Lung (tissue), 12 donors: ENCODE data around the gene VSIG10L2. TPM values are rescaled to one million over a fixed set of nuclear protein-coding genes. Genes with fewer than 3 reads are reported as not detected.

Source experiments
- ATAC-seq: fragments of 200-7000 bp; cut with Tn5 transposase; one replicate; pipeline ENCODE4 v1.9.1; 2020; ENCODE audit warnings: moderate number of reproducible peaks; ENCODE audit not compliant: insufficient read depth, low FRiP score
- DNase-seq, 3 donors: peaks; one replicate each; pipeline ENCODE4 v3.0.0-alpha.2; 2013 to 2017
- H3K27ac ChIP-seq, 2 donors: one replicate each; pipeline ENCODE4 v1.5.1; 2013; ENCODE audit warnings: mild to moderate bottlenecking in 2 of 2, moderate library complexity in 2 of 2, control low read depth in 1 of 2, inconsistent platforms in 1 of 2, low read depth in 1 of 2, low read length in 1 of 2
- H3K27me3 ChIP-seq, 3 donors: one replicate each; pipeline ENCODE4 v1.5.1; 2013; ENCODE audit warnings: low read length in 2 of 3; ENCODE audit not compliant: control insufficient read depth in 3 of 3, insufficient read depth in 3 of 3
- H3K36me3 ChIP-seq, 4 donors: one replicate each; pipeline ENCODE4 v1.5.1; 2013; ENCODE audit warnings: low read length in 4 of 4, mild to moderate bottlenecking in 1 of 4, moderate library complexity in 1 of 4; ENCODE audit not compliant: control insufficient read depth in 4 of 4, insufficient read depth in 4 of 4
- H3K4me1 ChIP-seq, 5 donors: one replicate each; pipeline ENCODE4 v1.5.1; 2013; ENCODE audit warnings: low read length in 5 of 5, mild to moderate bottlenecking in 2 of 5, moderate library complexity in 1 of 5; ENCODE audit not compliant: control insufficient read depth in 5 of 5, insufficient read depth in 5 of 5
- H3K4me3 ChIP-seq: one replicate; pipeline ENCODE4 v1.5.1; 2013; ENCODE audit warnings: mild to moderate bottlenecking, control low read depth, moderate library complexity
- H3K9ac ChIP-seq, 2 donors: one replicate each; pipeline ENCODE4 v1.5.1; 2013; ENCODE audit warnings: low read length in 2 of 2, control low read depth in 1 of 2; ENCODE audit not compliant: insufficient read depth in 1 of 2
- H3K9me3 ChIP-seq, 4 donors: one replicate each; pipeline ENCODE4 v1.5.1; 2013; ENCODE audit warnings: low read length in 3 of 4, mild to moderate bottlenecking in 1 of 4, moderate library complexity in 1 of 4; ENCODE audit not compliant: control insufficient read depth in 4 of 4, insufficient read depth in 3 of 4
- CTCF ChIP-seq: IDR thresholded peaks from 2 replicates; pipeline ENCODE4 v1.5.1; 2012; ENCODE audit warnings: mild to moderate bottlenecking; ENCODE audit errors: control extremely low read depth, extremely low read depth
- whole genome bisulfite sequencing, 2 donors: extraction: QIAGEN DNeasy Blood & Tissue Kit; methylation state at CpG; one replicate each; pipeline ENCODE4 v1.1.7; 2013; 5-methylcytosine and 5-hydroxymethylcytosine counted together
- polyA plus RNA-seq, 2 donors: library from polyadenylated mRNA; stranded (reverse); fragments of 200-250 nt; gene quantifications; one replicate each; pipeline ENCODE4 v1.2.1, GENCODE V29; 2013
- total RNA-seq, 2 donors: library from RNA; depleted of rRNA in 1 of 2; stranded (reverse); fragments of >200 nt in 1 of 2; gene quantifications; one replicate each; pipeline ENCODE4 v1.2.1, GENCODE V29; 2014 to 2021
- donor health status: control.
- donor health status: control.
- donor health status: Bipolar disorder and iron deficiency.
- donor health status: healthy.
- donor health status: DM: yes; HTN: yes; CAD: no.

Gene VSIG10L2
- total and polyA plus RNA-seq, 4 donors, result 0.18 to 0.43 (median 0.30) TPM

GRCh38 chr11:125968354-125968753, 22.5 kb downstream of the VSIG10L2 start:
- Histone ChIP-seq H3K9me3 (no peaks in the 10 kb centered on the region), H3K27me3 (no peaks in the 10 kb centered on the region), H3K9ac (no peak overlapping the region), H3K36me3 (no peaks in the 10 kb centered on the region), H3K27ac (no peak overlapping the region), H3K4me3 (no peak overlapping the region), H3K4me1 (peaks cover 0 to 19% (median 5%) of the 10 kb centered on the region in 5 donors)
- ATAC-seq (peak; percentile 54), DNase-seq (peak; percentile 79 to 92 (median 92))
- no peak for TF ChIP-seq CTCF
- 6 to 20% methylated on average over 7 of the region's 7 CpGs for WGBS, 2 donors

GRCh38 chr11:125971618-125972017, 25.8 kb downstream of the VSIG10L2 start:
- DNase-seq, result peak in 2 of 3 donors; percentile 77 to 79
- 70 to 84% methylated on average over 6 of the region's 6 CpGs for WGBS, 2 donors
- TF ChIP-seq CTCF, result no peak
- no peak overlapping the region for H3K4me3 ChIP-seq
- no peaks in the 10 kb centered on the region for H3K27me3 ChIP-seq
- no peak overlapping the region for H3K9ac ChIP-seq
- H3K27ac ChIP-seq, result peak overlapping the region in 1 of 2 donors; percentile 2
- no peaks in the 10 kb centered on the region for H3K36me3 ChIP-seq
- no peak for ATAC-seq
- peaks cover 0 to 19% (median 5%) of the 10 kb centered on the region in 5 donors for H3K4me1 ChIP-seq
- H3K9me3 ChIP-seq, result no peaks in the 10 kb centered on the region

- no peak for ATAC-seq
- TF ChIP-seq CTCF, result no peak
These were observed 28.4 kb downstream of the VSIG10L2 start for GRCh38 chr11:125974284-125974683.

GRCh38 chr11:125975634-125976033, 29.8 kb downstream of the VSIG10L2 start:
- WGBS, 2 donors, result 65 to 87% methylated on average over 6 of the region's 6 CpGs
- TF ChIP-seq CTCF, result no peak
- H3K36me3 ChIP-seq, result no peaks in the 10 kb centered on the region

More at GRCh38 chr11:125974284-125974683, 28.4 kb downstream of the VSIG10L2 start:
- Histone ChIP-seq H3K36me3 (no peaks in the 10 kb centered on the region), H3K4me3 (no peak overlapping the region), H3K4me1 (peaks cover 0 to 13% (median 0%) of the 10 kb centered on the region in 5 donors), H3K9me3 (no peaks in the 10 kb centered on the region), H3K27me3 (no peaks in the 10 kb centered on the region), H3K27ac (no peak overlapping the region), H3K9ac (no peak overlapping the region)
- DNase-seq, result no peak

More at GRCh38 chr11:125975634-125976033, 29.8 kb downstream of the VSIG10L2 start:
- DNase-seq (peak in 1 of 3 donors; percentile 38), ATAC-seq (peak; percentile 69)
- H3K9me3 ChIP-seq, result no peaks in the 10 kb centered on the region
- H3K27me3 ChIP-seq, result no peaks in the 10 kb centered on the region
- no peak overlapping the region for H3K27ac ChIP-seq
- H3K4me3 ChIP-seq, result no peak overlapping the region
- H3K4me1 ChIP-seq, result peaks cover 0 to 13% (median 0%) of the 10 kb centered on the region in 5 donors
- no peak overlapping the region for H3K9ac ChIP-seq
